MM.1S (cell line): ENCODE measurements around the gene TMEM267.

Source experiments
- DNase-seq: peaks from one replicate; pipeline ENCODE4 v3.0.0-alpha.2; 2015
- H2AFZ ChIP-seq: fragments of 300-600 bp; sonication (generic); 2 replicates; pipeline ENCODE4 v1.6.0; 2016; ENCODE audit warnings: antibody characterized with exemption, low read length
- H3F3A ChIP-seq: fragments of 300-600 bp; sonication (generic); 2 replicates; pipeline ENCODE4 v1.6.1; 2016; ENCODE audit warnings: mild to moderate bottlenecking, antibody characterized with exemption, low read length, moderate library complexity, mixed read lengths; ENCODE audit not compliant: insufficient read depth
- H3K27ac ChIP-seq: fragments of 300-600 bp; sonication (generic); 2 replicates; pipeline ENCODE4 v1.5.1; 2016; ENCODE audit warnings: mild to moderate bottlenecking, low read length
- H3K27me3 ChIP-seq: fragments of 300-600 bp; sonication (generic); replicated peaks from 2 replicates; pipeline ENCODE4 v1.6.0; 2016; ENCODE audit warnings: low read length; ENCODE audit not compliant: insufficient read depth
- H3K36me3 ChIP-seq: fragments of 300-600 bp; sonication (generic); replicated peaks from 2 replicates; pipeline ENCODE4 v1.6.1; 2016; ENCODE audit warnings: mild to moderate bottlenecking, low read length, mixed read lengths; ENCODE audit not compliant: insufficient read depth
- H3K4me1 ChIP-seq: fragments of 300-600 bp; sonication (generic); 2 replicates; pipeline ENCODE4 v1.6.1; 2016; ENCODE audit warnings: low read length, mixed read lengths
- H3K4me2 ChIP-seq: fragments of 300-600 bp; sonication (generic); 2 replicates; pipeline ENCODE4 v1.6.0; 2016; ENCODE audit warnings: low read depth, low read length
- H3K4me3 ChIP-seq: fragments of 300-600 bp; sonication (generic); 2 replicates; pipeline ENCODE4 v1.5.1; 2016; ENCODE audit warnings: low read length, mixed read lengths
- H3K79me2 ChIP-seq: fragments of 300-600 bp; sonication (generic); 2 replicates; pipeline ENCODE4 v1.6.1; 2016; ENCODE audit warnings: mixed run types, low read length, mixed read lengths
- H3K9ac ChIP-seq: fragments of 300-600 bp; sonication (generic); 2 replicates; pipeline ENCODE4 v1.6.1; 2016; ENCODE audit warnings: low read length, mixed read lengths
- H3K9me2 ChIP-seq: fragments of 300-600 bp; sonication (generic); replicated peaks from 2 replicates; pipeline ENCODE4 v1.6.1; 2016; ENCODE audit warnings: mild to moderate bottlenecking, low read length, mixed read lengths; ENCODE audit not compliant: insufficient read depth
- H3K9me3 ChIP-seq: fragments of 300-600 bp; sonication (generic); replicated peaks from 2 replicates; pipeline ENCODE4 v1.6.1; 2016; ENCODE audit warnings: mild to moderate bottlenecking, low read length, mixed read lengths; ENCODE audit not compliant: insufficient read depth
- H4K20me1 ChIP-seq: fragments of 300-600 bp; sonication (generic); 2 replicates; pipeline ENCODE4 v1.6.1; 2016; ENCODE audit warnings: mild to moderate bottlenecking, low read length, moderate library complexity, mixed read lengths; ENCODE audit not compliant: insufficient read depth
- CTCF ChIP-seq: fragments of 300-600 bp; sonication (generic); IDR thresholded peaks from 2 replicates; pipeline ENCODE4 v1.5.1; 2016; ENCODE audit warnings: antibody characterized with exemption, low read length, mixed read lengths
- EZH2 ChIP-seq: fragments of 300-600 bp; sonication (generic); optimal IDR thresholded peaks from 2 replicates; pipeline ENCODE3; 2017; ENCODE audit warnings: low read depth, mild to moderate bottlenecking, antibody characterized with exemption, low read length, mixed read lengths
- EZH2phosphoT487 ChIP-seq: fragments of 300-600 bp; sonication (generic); IDR thresholded peaks from 2 replicates; pipeline ENCODE4 v1.6.1; 2018; ENCODE audit warnings: antibody characterized with exemption, low read length

The TMEM267 gene, protein sequence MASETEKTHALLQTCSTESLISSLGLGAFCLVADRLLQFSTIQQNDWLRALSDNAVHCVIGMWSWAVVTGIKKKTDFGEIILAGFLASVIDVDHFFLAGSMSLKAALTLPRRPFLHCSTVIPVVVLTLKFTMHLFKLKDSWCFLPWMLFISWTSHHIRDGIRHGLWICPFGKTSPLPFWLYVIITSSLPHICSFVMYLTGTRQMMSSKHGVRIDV

GRCh38 chr5:43483298-43484105, at the start of gene TMEM267:
TSS of gene TMEM267 (minus strand) at chr5:43483865. CDS start at chr5:43453969, 29,896 bp downstream.
- Histone ChIP-seq H3K4me1 (peaks cover 7% of the 10 kb centered on the region), H3K4me3 (peak within 1 kb of the TSS; percentile 91), H3K9ac (peak within 1 kb of the TSS; percentile 96), H4K20me1 (no peaks in the 10 kb centered on the region), H3K9me2 (no peaks in the 10 kb centered on the region), H3K27me3 (no peaks in the 10 kb centered on the region), H3K36me3 (no peaks in the 10 kb centered on the region), H3K4me2 (peak within 1 kb of the TSS; percentile 99), H3K27ac (peak within 1 kb of the TSS; percentile 94), H2AFZ (peak within 1 kb of the TSS; percentile 96), H3K9me3 (no peaks in the 10 kb centered on the region), H3K79me2 (peaks cover 16% of the 10 kb centered on the region), H3F3A (peaks cover 18% of the 10 kb centered on the region)
- DNase-seq, result peak; percentile 96
- TF ChIP-seq CTCF, result no peak
- TF ChIP-seq EZH2phosphoT487, result no peak
- TF ChIP-seq EZH2, result no peak

DNA sequence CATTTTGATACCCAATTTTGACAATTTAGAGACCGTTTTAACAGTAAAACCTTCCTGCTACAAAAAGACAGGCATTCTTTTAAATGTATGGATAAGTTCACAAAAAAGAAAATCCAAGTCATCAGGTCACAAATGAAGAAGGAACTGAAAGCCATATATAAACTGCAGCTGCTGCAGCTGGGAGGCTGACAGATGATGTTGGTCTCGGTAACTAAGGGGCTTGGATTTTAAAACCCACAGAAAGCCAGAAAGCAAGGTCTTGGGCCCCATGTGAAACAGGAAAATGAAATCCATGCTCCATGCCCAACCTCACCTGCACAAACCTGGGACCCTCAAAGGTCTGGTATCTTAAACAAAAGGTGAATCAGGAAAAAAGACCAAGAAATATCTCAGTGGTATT, 47.0 kb upstream of the TMEM267 start:
- H4K20me1 ChIP-seq, result no peaks in the 10 kb centered on the region
- TF ChIP-seq EZH2phosphoT487 (no peak), EZH2 (no peak), CTCF (no peak)
- H3K4me1 ChIP-seq, result peaks cover 7% of the 10 kb centered on the region
- no peak overlapping the region for H3K9ac ChIP-seq
- no peak overlapping the region for H2AFZ ChIP-seq
- peak; percentile 17 for DNase-seq
- H3K79me2 ChIP-seq, result no peaks in the 10 kb centered on the region
- H3K27me3 ChIP-seq, result no peaks in the 10 kb centered on the region
- peak overlapping the region; percentile 60; the same call in 1 of the 2 replicates for H3K27ac ChIP-seq
- H3K4me3 ChIP-seq, result no peak overlapping the region
- H3K4me2 ChIP-seq, result no peak overlapping the region
- H3F3A ChIP-seq, result no peaks in the 10 kb centered on the region
- peaks cover 7% of the 10 kb centered on the region; the same call in 1 of the 2 replicates for H3K36me3 ChIP-seq
- no peaks in the 10 kb centered on the region for H3K9me2 ChIP-seq
- no peaks in the 10 kb centered on the region for H3K9me3 ChIP-seq

- Histone ChIP-seq H3K4me3 (no peak overlapping the region), H3K79me2 (no peaks in the 10 kb centered on the region), H2AFZ (no peak overlapping the region), H3K27ac (no peak overlapping the region), H3K9ac (no peak overlapping the region), H3K9me3 (no peaks in the 10 kb centered on the region), H3K9me2 (no peaks in the 10 kb centered on the region), H4K20me1 (no peaks in the 10 kb centered on the region), H3K36me3 (peaks cover 2% of the 10 kb centered on the region; the same call in 1 of the 2 replicates), H3F3A (no peaks in the 10 kb centered on the region; the same call in 1 of the 2 replicates), H3K4me2 (no peak overlapping the region), H3K4me1 (no peaks in the 10 kb centered on the region), H3K27me3 (no peaks in the 10 kb centered on the region)
- TF ChIP-seq EZH2phosphoT487 (no peak), CTCF (no peak), EZH2 (no peak)
- no peak for DNase-seq
These were observed 40.0 kb upstream of the TMEM267 start for GRCh38 chr5:43523662-43524072.
